NCI-H460 (cell line): ENCODE data around the gene MED20. TPM values are rescaled to one million over a fixed set of nuclear protein-coding genes. Genes with fewer than 3 reads are reported as not detected.

Source experiments
- DNase-seq: peaks from one replicate; pipeline ENCODE4 v3.0.0-alpha.2; 2016; ENCODE audit warnings: low read depth; ENCODE audit errors: extremely low read depth
- total RNA-seq: library from RNA; depleted of rRNA; stranded (reverse); fragments of >200 nt; shearing (Covaris generic); gene quantifications from 2 replicates; pipeline ENCODE4 v1.2.3, GENCODE V29; 2014

Gene MED20
- total RNA-seq, 1 experiment from 2014 or later: 21.2 TPM

GRCh38 chr6:41941280-41942066 lies 20.5 kb upstream of the MED20 start, which contains the start of gene CCND3:
Gene CCND3 (minus strand): TSS chr6:41941808. CDS start chr6:41941649, 159 bp downstream.
- DNase-seq: peak; percentile 82

GRCh38 chr6:41940759-41941279 lies 19.9 kb upstream of the MED20 start:
- DNase-seq: no peak

GRCh38 chr6:41939848-41940758 lies 19.2 kb upstream of the MED20 start:
- DNase-seq: no peak

- DNase-seq: no peak
Measured at GRCh38 chr6:41939176-41939847, 18.4 kb upstream of the MED20 start.

- no peak for DNase-seq
Measured at GRCh38 chr6:41938590-41939175, 17.7 kb upstream of the MED20 start.

- DNase-seq: no peak
Measured at GRCh38 chr6:41937861-41938574, 17.1 kb upstream of the MED20 start.

- DNase-seq: no peak
Measured at GRCh38 chr6:41937472-41937860, 16.5 kb upstream of the MED20 start.

GRCh38 chr6:41936073-41936837 lies 15.3 kb upstream of the MED20 start:
- DNase-seq: peak; percentile 71

- no peak for DNase-seq
Measured at GRCh38 chr6:41935685-41936072, 14.7 kb upstream of the MED20 start.

- no peak for DNase-seq
Measured at GRCh38 chr6:41935193-41935574, 14.2 kb upstream of the MED20 start.

GRCh38 chr6:41934278-41935192 lies 13.6 kb upstream of the MED20 start:
- DNase-seq: no peak

- DNase-seq: no peak
Measured at GRCh38 chr6:41932378-41932777, 11.4 kb upstream of the MED20 start.

- no peak for DNase-seq
Measured at GRCh38 chr6:41931792-41932191, 10.9 kb upstream of the MED20 start.

- DNase-seq: no peak
Measured at GRCh38 chr6:41929924-41930323, 9.0 kb upstream of the MED20 start.

GRCh38 chr6:41927253-41927652 lies 6.3 kb upstream of the MED20 start:
- DNase-seq: no peak

- no peak for DNase-seq
Measured at GRCh38 chr6:41922154-41922553, 1.2 kb upstream of the MED20 start.

- no peak for DNase-seq
Measured at GRCh38 chr6:41921712-41921998, 716 bp upstream of the MED20 start.

- peak; percentile 90 for DNase-seq
Measured at GRCh38 chr6:41917528-41917927, 3.4 kb downstream of the MED20 start.
